Tibial artery (tissue), 4 donors: ENCODE measurements around the gene NSD1.
"Not testable (repeated sequence)": the region's sequence is repeated elsewhere in the genome, so short reads cannot be mapped to it uniquely, and the experiment has no call there.

Experiments
- DNase-seq, 2 donors: peaks; one replicate each; pipeline ENCODE4 v3.0.0-alpha.2; 2019
- H3K27ac ChIP-seq, 2 donors: fragments of 200-600 bp; sonication (generic) in 1 of 2; 1 replicate in 1 of 2; 2 replicates in 1 of 2; pipeline ENCODE4 v1.5.1; 2018 to 2019; ENCODE audit warnings: mild to moderate bottlenecking in 1 of 2
- H3K27me3 ChIP-seq, 2 donors: fragments of 200-600 bp; sonication (generic) in 1 of 2; one replicate each; pipeline versions ENCODE4 v1.5.1 to v1.6.0; 2016 to 2019
- H3K36me3 ChIP-seq, 3 donors: fragments of 200-600 bp; sonication (generic) in 2 of 3; one replicate each; pipeline ENCODE4 v1.5.1; 2016 to 2019; ENCODE audit warnings: mild to moderate bottlenecking in 2 of 3
- H3K4me1 ChIP-seq, 4 donors: fragments of 200-600 bp; sonication (generic) in 2 of 4; 1 replicate in 3 of 4; 2 replicates in 1 of 4; pipeline ENCODE4 v1.5.1; 2016 to 2019
- H3K4me3 ChIP-seq, 2 donors: fragments of 200-600 bp; sonication (generic) in 1 of 2; 1 replicate in 1 of 2; 2 replicates in 1 of 2; pipeline ENCODE4 v1.5.1; 2018 to 2019; ENCODE audit warnings: mild to moderate bottlenecking in 2 of 2
- H3K9me3 ChIP-seq, 3 donors: fragments of 200-600 bp; sonication (generic) in 1 of 3; one replicate each; pipeline ENCODE4 v1.5.1; 2016 to 2019
- CTCF ChIP-seq, 2 experiments: fragments of 200-600 bp in 1 of 2; fragments of 450-650 bp in 1 of 2; IDR thresholded peaks; one replicate each; pipeline ENCODE4 v1.5.1; 2017 to 2019; ENCODE audit warnings: antibody characterized with exemption in 2 of 2, mild to moderate bottlenecking in 1 of 2, moderate library complexity in 1 of 2
- intact Hi-C: fragments of 100-400 bp; cut with DNase I; formaldehyde crosslinking; loops from one replicate; pipeline ENCODE4 v1.15.0; 2023; ENCODE audit warnings: low total_unique reads

The NSD1 gene

GRCh38 chr5:177336603-177337494 lies 203.3 kb downstream of the NSD1 start:
- no peak for TF ChIP-seq CTCF (IDR thresholded peaks at IDR 0.05)
- H3K4me3 ChIP-seq, result no peak overlapping the region
- no peak for DNase-seq
- intact Hi-C loops, result no loop called here
- H3K27ac ChIP-seq, result no peak overlapping the region
- no peaks in the 10 kb centered on the region for H3K27me3 ChIP-seq
- H3K36me3 ChIP-seq, result peaks cover 55 to 93% (median 75%) of the 10 kb centered on the region in 3 donors
- H3K4me1 ChIP-seq, result peaks cover 0 to 10% (median 0%) of the 10 kb centered on the region in 4 donors
- no peaks in the 10 kb centered on the region for H3K9me3 ChIP-seq

GRCh38 chr5:177338251-177339106 lies 204.9 kb downstream of the NSD1 start:
- Histone ChIP-seq H3K4me1 (peaks cover 0 to 10% (median 0%) of the 10 kb centered on the region in 4 donors), H3K27ac (no peak overlapping the region), H3K36me3 (peaks cover 42 to 88% (median 63%) of the 10 kb centered on the region in 3 donors), H3K4me3 (no peak overlapping the region), H3K9me3 (no peaks in the 10 kb centered on the region), H3K27me3 (no peaks in the 10 kb centered on the region)
- TF ChIP-seq CTCF (IDR thresholded peaks at IDR 0.05), result no peak
- DNase-seq, result no peak
- intact Hi-C loops, result no loop called here

- intact Hi-C loops, result no loop called here
- no peaks in the 10 kb centered on the region for H3K27me3 ChIP-seq
- H3K27ac ChIP-seq, result no peak overlapping the region
- H3K9me3 ChIP-seq, result no peaks in the 10 kb centered on the region
- peaks cover 35 to 83% (median 56%) of the 10 kb centered on the region in 3 donors for H3K36me3 ChIP-seq
- no peak overlapping the region for H3K4me3 ChIP-seq
- H3K4me1 ChIP-seq, result peaks cover 0 to 7% (median 0%) of the 10 kb centered on the region in 4 donors
- TF ChIP-seq CTCF (IDR thresholded peaks at IDR 0.05), result no peak
- no peak for DNase-seq
These were observed 205.6 kb downstream of the NSD1 start for GRCh38 chr5:177339107-177339638.

- H3K27me3 ChIP-seq, DNase-seq, H3K9me3 ChIP-seq, intact Hi-C loops, H3K27ac ChIP-seq, H3K4me3 ChIP-seq: not testable (repeated sequence)
- H3K36me3 ChIP-seq, result peaks cover 7 to 56% (median 30%) of the 10 kb centered on the region in 3 donors
- peaks cover 0 to 23% (median 7%) of the 10 kb centered on the region in 4 donors for H3K4me1 ChIP-seq
These were observed 209.4 kb downstream of the NSD1 start for GRCh38 chr5:177343000-177343399.

- no peak for TF ChIP-seq CTCF (IDR thresholded peaks at IDR 0.05)
- peaks cover 7 to 49% (median 23%) of the 10 kb centered on the region in 3 donors for H3K36me3 ChIP-seq
- DNase-seq, result no peak
- H3K4me1 ChIP-seq, result peaks cover 0 to 26% (median 12%) of the 10 kb centered on the region in 4 donors
- no peaks in the 10 kb centered on the region for H3K9me3 ChIP-seq
- H3K27me3 ChIP-seq, result no peaks in the 10 kb centered on the region
- intact Hi-C loops, result no loop called here
- H3K4me3 ChIP-seq, result no peak overlapping the region
- H3K27ac ChIP-seq, result no peak overlapping the region
These were observed 210.2 kb downstream of the NSD1 start for GRCh38 chr5:177343777-177344176.
